ENCODE measurements around the gene NAXE.
"Not testable (repeated sequence)": the region's sequence is repeated elsewhere in the genome, so short reads cannot be mapped to it uniquely, and the experiment has no call there.

NAXE gene

GRCh38 chr1:156624814-156625435 lies 33.3 kb downstream of the NAXE start:
- no peak for DNase-seq

GRCh38 chr1:156625436-156626078 lies 34.0 kb downstream of the NAXE start:
- DNase-seq: peak in 4 of 5 donors; percentile 44 to 64 (median 48)

- DNase-seq: no peak
Measured at GRCh38 chr1:156626079-156626438, 34.5 kb downstream of the NAXE start.

- DNase-seq: peak in 1 of 5 donors; percentile 26
Measured at GRCh38 chr1:156627313-156627880, 35.8 kb downstream of the NAXE start.

- DNase-seq: no peak
Measured at GRCh38 chr1:156629823-156630449, 38.4 kb downstream of the NAXE start.

- DNase-seq: not testable (repeated sequence)
Measured at GRCh38 chr1:156631152-156631551, 39.6 kb downstream of the NAXE start.

- DNase-seq: no peak
Measured at GRCh38 chr1:156632355-156632754, 40.8 kb downstream of the NAXE start.

GRCh38 chr1:156638189-156638985 lies 46.8 kb downstream of the NAXE start:
- no peak for DNase-seq

GRCh38 chr1:156639601-156640101 lies 48.1 kb downstream of the NAXE start:
- DNase-seq: no peak

GRCh38 chr1:156640842-156641706 lies 49.5 kb downstream of the NAXE start:
- DNase-seq: no peak

GRCh38 chr1:156641761-156642264 lies 50.2 kb downstream of the NAXE start, which contains the start of gene BCAN:
Gene BCAN, plus strand, starts transcription at chr1:156642117. Its CDS starts 3,938 bp downstream, at chr1:156646055.
- no peak for DNase-seq

- DNase-seq: no peak
Measured at GRCh38 chr1:156642265-156643048, 50.9 kb downstream of the NAXE start.

- no peak for DNase-seq
Measured at GRCh38 chr1:156643049-156643777, 51.6 kb downstream of the NAXE start.

- peak in 1 of 5 donors; percentile 67 for DNase-seq
Measured at GRCh38 chr1:156643778-156644092, 52.2 kb downstream of the NAXE start.
